Lower leg skin (tissue), 4 donors: ENCODE results near the gene HVCN1. TPM values are rescaled to one million over a fixed set of nuclear protein-coding genes. Genes with fewer than 3 reads are reported as not detected.
A peak's percentile ranks its signal among the peaks of the same experiment; 100 is the strongest.
"Not testable (repeated sequence)": the region's sequence is repeated elsewhere in the genome, so short reads cannot be mapped to it uniquely, and the experiment has no call there.

Experiments
- DNase-seq, 2 donors: peaks; one replicate each; pipeline ENCODE4 v3.0.0-alpha.2; 2019; ENCODE audit warnings: low spot score in 2 of 2
- H3K4me3 ChIP-seq: fragments of 200-600 bp; sonication (generic); 2 replicates; pipeline ENCODE4 v1.5.1; 2017; ENCODE audit warnings: mild to moderate bottlenecking, low read depth; ENCODE audit not compliant: poor library complexity, severe bottlenecking
- POLR2A ChIP-seq, 2 donors: fragments of 450-650 bp; IDR thresholded peaks; one replicate each; pipeline ENCODE4 v1.6.1; 2016 to 2017; ENCODE audit warnings: antibody characterized with exemption in 2 of 2, mild to moderate bottlenecking in 1 of 2, moderate library complexity in 1 of 2
- WGBS, 2 donors: methylation state at CpG; one replicate each; pipeline ENCODE4 v1.1.5; 2018; 5-methylcytosine and 5-hydroxymethylcytosine counted together
- intact Hi-C: fragments of 100-400 bp; cut with DNase I; formaldehyde crosslinking; loops from one replicate; pipeline ENCODE4 v1.15.0; 2023; ENCODE audit warnings: low total_unique reads
- total RNA-seq, 4 donors: library from RNA; depleted of rRNA; stranded (reverse); fragments of >200 nt; gene quantifications; one replicate each; pipeline ENCODE4 v1.1.0, GENCODE V29; 2016
- TF ChIP-seq, protein P1 (sequence below), 3 donors: fragments of 450-650 bp; IDR thresholded peaks; one replicate each; pipeline ENCODE4 v1.5.1; 2016; ENCODE audit warnings: antibody characterized with exemption in 3 of 3, mild to moderate bottlenecking in 3 of 3, moderate library complexity in 2 of 3

HVCN1 gene
- total RNA-seq, 4 donors from 2014 or later, result 2.2 to 3.5 (median 3.3) TPM

- intact Hi-C loops, result loop anchor here (10.0 kb wide), 1 partner anchor 141 kb away; the partner anchor contains the start of genes FAM216A and GPN3
- H3K4me3 ChIP-seq, result no peak overlapping the region
- no peak for TF ChIP-seq POLR2A (IDR thresholded peaks at IDR 0.05)
- TF ChIP-seq, protein P1, sequence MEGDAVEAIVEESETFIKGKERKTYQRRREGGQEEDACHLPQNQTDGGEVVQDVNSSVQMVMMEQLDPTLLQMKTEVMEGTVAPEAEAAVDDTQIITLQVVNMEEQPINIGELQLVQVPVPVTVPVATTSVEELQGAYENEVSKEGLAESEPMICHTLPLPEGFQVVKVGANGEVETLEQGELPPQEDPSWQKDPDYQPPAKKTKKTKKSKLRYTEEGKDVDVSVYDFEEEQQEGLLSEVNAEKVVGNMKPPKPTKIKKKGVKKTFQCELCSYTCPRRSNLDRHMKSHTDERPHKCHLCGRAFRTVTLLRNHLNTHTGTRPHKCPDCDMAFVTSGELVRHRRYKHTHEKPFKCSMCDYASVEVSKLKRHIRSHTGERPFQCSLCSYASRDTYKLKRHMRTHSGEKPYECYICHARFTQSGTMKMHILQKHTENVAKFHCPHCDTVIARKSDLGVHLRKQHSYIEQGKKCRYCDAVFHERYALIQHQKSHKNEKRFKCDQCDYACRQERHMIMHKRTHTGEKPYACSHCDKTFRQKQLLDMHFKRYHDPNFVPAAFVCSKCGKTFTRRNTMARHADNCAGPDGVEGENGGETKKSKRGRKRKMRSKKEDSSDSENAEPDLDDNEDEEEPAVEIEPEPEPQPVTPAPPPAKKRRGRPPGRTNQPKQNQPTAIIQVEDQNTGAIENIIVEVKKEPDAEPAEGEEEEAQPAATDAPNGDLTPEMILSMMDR (IDR thresholded peaks at IDR 0.05), result no peak
- WGBS, 2 donors, result 85 to 89% methylated on average over 8 of the region's 8 CpGs
- DNase-seq, result no peak
Observed at GRCh38 chr12:110606253-110606611, 82.7 kb downstream of the HVCN1 start.

GRCh38 chr12:110602085-110602814, 86.7 kb downstream of the HVCN1 start:
- H3K4me3 ChIP-seq, DNase-seq: not testable (repeated sequence)
- WGBS, 2 donors, result 57 to 59% methylated on average over 14 of the region's 14 CpGs
- intact Hi-C loops, result loop anchor here (10.0 kb wide), 1 partner anchor 137 kb away; the partner anchor contains the start of genes FAM216A and GPN3
- TF ChIP-seq, protein P1 (IDR thresholded peaks at IDR 0.05), result peak in 1 of 3 donors; percentile 64

GRCh38 chr12:110600254-110600653, 88.7 kb downstream of the HVCN1 start:
- no peak for DNase-seq
- no peak overlapping the region for H3K4me3 ChIP-seq
- 34% methylated on average over 4 of the region's 4 CpGs for WGBS, 2 donors
- TF ChIP-seq, protein P1 (IDR thresholded peaks at IDR 0.05), result no peak
- no peak for TF ChIP-seq POLR2A (IDR thresholded peaks at IDR 0.05)
- intact Hi-C loops, result loop anchor here (10.0 kb wide), 1 partner anchor 135 kb away; the partner anchor contains the start of genes FAM216A and GPN3

GRCh38 chr12:110599334-110599733, 89.6 kb downstream of the HVCN1 start:
- no peak for DNase-seq
- TF ChIP-seq, protein P1 (IDR thresholded peaks at IDR 0.05), result no peak
- no peak for TF ChIP-seq POLR2A (IDR thresholded peaks at IDR 0.05)
- WGBS, 2 donors, result 78 to 85% methylated on average over 4 of the region's 4 CpGs
- H3K4me3 ChIP-seq, result no peak overlapping the region
- intact Hi-C loops, result loop anchor here (5.0 kb wide), 1 partner anchor 87 kb away; no protein-coding TSS in a partner anchor

Other genes with a start within 250 kb of the HVCN1 start
- 100 to 1,000 TPM; 157 to 319 (median 257) TPM for gene ARPC3, start 238.8 kb downstream of the HVCN1 start, total RNA-seq
- 10 to 100 TPM; 12.2 to 16.2 (median 14.5) TPM for gene GPN3, start 220.9 kb downstream of the HVCN1 start, total RNA-seq
- 1 to 10 TPM in 1 of 4 donors, under 1 TPM in 3; 0.30 to 1.9 (median 0.85) TPM for gene FAM216A, start 220.3 kb downstream of the HVCN1 start, total RNA-seq
- gene VPS29, start 187.0 kb downstream of the HVCN1 start, total RNA-seq, result 10 to 100 TPM; 54.6 to 93.4 (median 61.9) TPM
- 1 to 10 TPM in 1 of 4 donors, under 1 TPM in 2, not detected in 1; 0.49 to 1.0 (median 0.63) TPM for gene RAD9B, start 186.8 kb downstream of the HVCN1 start, total RNA-seq
- 10 to 100 TPM; 19.6 to 29.8 (median 26.0) TPM for gene PPTC7, start 105.8 kb downstream of the HVCN1 start, total RNA-seq
- 10 to 100 TPM; 18.6 to 44.8 (median 24.7) TPM for gene TCTN1, start 75.0 kb downstream of the HVCN1 start, total RNA-seq
- 10 to 100 TPM; 90.1 to 97.4 (median 91.3) TPM for gene PPP1CC, start 53.8 kb upstream of the HVCN1 start, total RNA-seq
- gene CCDC63, start 157.9 kb upstream of the HVCN1 start, total RNA-seq, result under 1 TPM in 1 of 4 donors, not detected in 3; 0.29 TPM
- not detected for gene MYL2, start 231.5 kb upstream of the HVCN1 start, total RNA-seq